Fibroblast of lung (primary cell): ENCODE measurements around the gene GRK5. TPM values are rescaled to one million over a fixed set of nuclear protein-coding genes. Genes with fewer than 3 reads are reported as not detected.

Experiments
- DNase-seq, 2 donors: peaks; one replicate each; pipeline versions ENCODE4 v3.0.0 to v3.0.0-alpha.2; 2010; ENCODE audit warnings: low read depth in 2 of 2
- H2AFZ ChIP-seq: 2 replicates; pipeline ENCODE4 v1.5.1; 2012; ENCODE audit warnings: low read length, control low read depth, inconsistent platforms
- H3K27ac ChIP-seq: 2 replicates; pipeline ENCODE4 v1.5.1; 2011; ENCODE audit warnings: low read length, control low read depth; ENCODE audit not compliant: insufficient read depth
- H3K27me3 ChIP-seq: 2 replicates; pipeline ENCODE4 v1.5.1; 2011; ENCODE audit warnings: mild to moderate bottlenecking, low read length; ENCODE audit not compliant: control insufficient read depth, insufficient read depth
- H3K36me3 ChIP-seq: 2 replicates; pipeline ENCODE4 v1.5.1; 2011; ENCODE audit warnings: low read length; ENCODE audit not compliant: control insufficient read depth, insufficient read depth
- H3K4me1 ChIP-seq: 2 replicates; pipeline ENCODE4 v1.5.1; 2011; ENCODE audit warnings: low read length; ENCODE audit not compliant: control insufficient read depth, insufficient read depth; ENCODE audit errors: extremely low read depth
- H3K4me2 ChIP-seq: 2 replicates; pipeline ENCODE4 v1.5.1; 2011; ENCODE audit warnings: low read length, control low read depth; ENCODE audit not compliant: insufficient read depth; ENCODE audit errors: extremely low read depth
- H3K4me3 ChIP-seq, 4 experiments: fragments of 200-600 bp in 1 of 4; sonication (generic) in 1 of 4; replicated peaks in 1 of 4; 2 replicates each; pipeline ENCODE4 v1.5.1; 2011 to 2016; ENCODE audit warnings: low read length in 4 of 4, low read depth in 3 of 4, mild to moderate bottlenecking in 3 of 4, control low read depth in 2 of 4, inconsistent platforms in 1 of 4, mixed read lengths in 1 of 4; ENCODE audit not compliant: insufficient read depth in 1 of 4; ENCODE audit errors: control extremely low read depth in 1 of 4
- H3K79me2 ChIP-seq: 2 replicates; pipeline ENCODE4 v1.5.1; 2012; ENCODE audit warnings: mild to moderate bottlenecking, low read length, inconsistent platforms; ENCODE audit not compliant: control insufficient read depth, insufficient read depth
- H3K9ac ChIP-seq: 2 replicates; pipeline ENCODE4 v1.5.1; 2011; ENCODE audit warnings: mild to moderate bottlenecking, low read length, control low read depth; ENCODE audit not compliant: insufficient read depth
- H3K9me3 ChIP-seq: 2 replicates; pipeline ENCODE4 v1.5.1; 2012; ENCODE audit warnings: low read depth, low read length; ENCODE audit not compliant: control insufficient read depth, insufficient read depth
- H4K20me1 ChIP-seq: 2 replicates; pipeline ENCODE4 v1.5.1; 2011; ENCODE audit warnings: low read length; ENCODE audit not compliant: control insufficient read depth, insufficient read depth; ENCODE audit errors: extremely low read depth
- EZH2 ChIP-seq: IDR thresholded peaks from 2 replicates; pipeline ENCODE4 v1.5.1; 2012; ENCODE audit warnings: low read length, control low read depth, mild to moderate bottlenecking; ENCODE audit errors: missing control alignments
- polyA plus RNA-seq, 2 donors: library from polyadenylated mRNA; depleted of rRNA in 1 of 2; stranded (reverse) in 1 of 2; unstranded in 1 of 2; fragments of >200 nt; gene quantifications; 2 replicates each; pipeline ENCODE4 v1.2.1, GENCODE V29; 2011 to 2012; ENCODE audit warnings: missing spikeins in 1 of 2
- total RNA-seq: library from RNA; depleted of rRNA; stranded (reverse); fragments of >200 nt; gene quantifications from 2 replicates; pipeline ENCODE4 v1.2.1, GENCODE V29; 2014
- TF ChIP-seq, protein P1 (sequence below), 2 donors: IDR thresholded peaks in 1 of 2; conservative IDR thresholded peaks in 1 of 2; 1 replicate in 1 of 2; 2 replicates in 1 of 2; pipeline ENCODE4 v1.5.1; 2011 to 2012; ENCODE audit warnings: low read length in 2 of 2, control low read depth in 1 of 2, inconsistent platforms in 1 of 2, low read depth in 1 of 2, mild to moderate bottlenecking in 1 of 2

Gene GRK5
- total and polyA plus RNA-seq, 2 donors (not counting 1 experiment from before 2014, with no cell fraction given) = 24.1 to 90.3 TPM

DNA sequence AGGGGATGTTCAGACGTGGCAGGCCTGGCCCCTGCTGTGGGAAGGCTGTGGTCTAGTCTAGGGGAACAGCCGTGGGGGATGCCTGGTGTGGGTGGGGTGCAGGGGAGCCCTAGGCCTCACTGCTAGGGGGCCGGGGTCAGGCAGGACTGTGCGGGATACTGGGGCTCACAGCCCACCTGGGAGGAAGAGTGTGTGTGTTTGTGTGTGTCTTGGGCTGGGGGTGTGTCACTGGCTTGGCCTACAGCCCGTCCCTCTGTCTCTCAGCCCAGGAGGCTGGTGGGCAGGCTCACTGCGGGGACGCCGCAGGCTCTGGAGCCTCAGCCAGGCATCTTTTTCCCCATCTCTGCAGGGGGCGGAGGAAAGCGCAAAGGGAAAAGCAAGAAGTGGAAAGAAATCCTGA, 118.8 kb downstream of the GRK5 start:
- no peak for DNase-seq
- Histone ChIP-seq H3K27me3 (no peaks in the 10 kb centered on the region), H3K27ac (no peak overlapping the region), H3K9me3 (no peaks in the 10 kb centered on the region), H3K36me3 (peaks cover 3% of the 10 kb centered on the region), H3K4me1 (peaks cover 10% of the 10 kb centered on the region), H2AFZ (no peak overlapping the region), H3K79me2 (peaks cover 30% of the 10 kb centered on the region), H4K20me1 (no peaks in the 10 kb centered on the region), H3K9ac (no peak overlapping the region), H3K4me2 (no peak overlapping the region), H3K4me3 (no peak overlapping the region)
- TF ChIP-seq, protein P1, sequence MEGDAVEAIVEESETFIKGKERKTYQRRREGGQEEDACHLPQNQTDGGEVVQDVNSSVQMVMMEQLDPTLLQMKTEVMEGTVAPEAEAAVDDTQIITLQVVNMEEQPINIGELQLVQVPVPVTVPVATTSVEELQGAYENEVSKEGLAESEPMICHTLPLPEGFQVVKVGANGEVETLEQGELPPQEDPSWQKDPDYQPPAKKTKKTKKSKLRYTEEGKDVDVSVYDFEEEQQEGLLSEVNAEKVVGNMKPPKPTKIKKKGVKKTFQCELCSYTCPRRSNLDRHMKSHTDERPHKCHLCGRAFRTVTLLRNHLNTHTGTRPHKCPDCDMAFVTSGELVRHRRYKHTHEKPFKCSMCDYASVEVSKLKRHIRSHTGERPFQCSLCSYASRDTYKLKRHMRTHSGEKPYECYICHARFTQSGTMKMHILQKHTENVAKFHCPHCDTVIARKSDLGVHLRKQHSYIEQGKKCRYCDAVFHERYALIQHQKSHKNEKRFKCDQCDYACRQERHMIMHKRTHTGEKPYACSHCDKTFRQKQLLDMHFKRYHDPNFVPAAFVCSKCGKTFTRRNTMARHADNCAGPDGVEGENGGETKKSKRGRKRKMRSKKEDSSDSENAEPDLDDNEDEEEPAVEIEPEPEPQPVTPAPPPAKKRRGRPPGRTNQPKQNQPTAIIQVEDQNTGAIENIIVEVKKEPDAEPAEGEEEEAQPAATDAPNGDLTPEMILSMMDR (conservative IDR thresholded peaks at IDR 0.05 in 1 of 2, IDR thresholded peaks at IDR 0.05 in 1 of 2; ENCODE audit: low read depth in 1 of 2, low read length in 2 of 2) = no peak
- TF ChIP-seq EZH2 = no peak

DNA sequence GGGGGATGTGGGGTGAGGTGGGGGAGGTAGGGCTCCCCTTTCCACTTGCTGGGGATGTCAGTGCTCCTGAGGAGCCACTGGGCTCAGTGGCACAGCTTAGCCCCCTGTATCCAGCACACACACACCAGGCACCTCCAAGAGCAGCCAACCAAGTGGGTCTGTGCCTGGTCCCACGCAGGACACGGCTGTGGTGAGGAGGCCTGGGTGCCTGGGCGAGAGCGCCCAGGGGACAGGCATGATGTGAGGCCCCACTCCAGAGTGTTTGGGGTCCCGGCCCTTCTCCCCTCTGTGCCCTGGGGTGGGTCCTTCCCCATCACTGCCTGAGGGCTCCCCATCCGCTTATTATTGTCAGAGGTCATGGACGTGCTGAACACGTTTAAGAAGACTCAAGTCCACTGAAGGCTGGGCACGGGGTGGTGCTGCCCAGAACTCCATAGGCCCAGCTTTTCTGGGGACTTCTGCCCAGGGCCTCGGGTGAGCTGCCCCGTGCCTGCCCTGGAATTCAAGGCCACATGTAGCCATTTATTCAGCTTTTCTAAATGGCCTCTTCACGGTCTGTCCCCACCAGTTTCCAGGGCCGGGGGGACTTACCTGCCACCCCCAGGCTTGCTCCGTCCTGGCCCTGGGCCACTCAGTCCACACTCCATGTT, 119.8 kb downstream of the GRK5 start:
- Histone ChIP-seq H3K4me3 (no peak overlapping the region), H3K9ac (no peak overlapping the region), H3K4me2 (no peak overlapping the region), H3K27ac (no peak overlapping the region), H3K27me3 (no peaks in the 10 kb centered on the region), H3K36me3 (peaks cover 3% of the 10 kb centered on the region), H4K20me1 (no peaks in the 10 kb centered on the region), H3K4me1 (peaks cover 10% of the 10 kb centered on the region), H3K79me2 (peaks cover 22% of the 10 kb centered on the region), H2AFZ (no peak overlapping the region), H3K9me3 (no peaks in the 10 kb centered on the region)
- no peak for DNase-seq
- TF ChIP-seq EZH2 = no peak
- TF ChIP-seq, protein P1 (conservative IDR thresholded peaks at IDR 0.05 in 1 of 2, IDR thresholded peaks at IDR 0.05 in 1 of 2; ENCODE audit: low read depth in 1 of 2, low read length in 2 of 2) = no peak

DNA sequence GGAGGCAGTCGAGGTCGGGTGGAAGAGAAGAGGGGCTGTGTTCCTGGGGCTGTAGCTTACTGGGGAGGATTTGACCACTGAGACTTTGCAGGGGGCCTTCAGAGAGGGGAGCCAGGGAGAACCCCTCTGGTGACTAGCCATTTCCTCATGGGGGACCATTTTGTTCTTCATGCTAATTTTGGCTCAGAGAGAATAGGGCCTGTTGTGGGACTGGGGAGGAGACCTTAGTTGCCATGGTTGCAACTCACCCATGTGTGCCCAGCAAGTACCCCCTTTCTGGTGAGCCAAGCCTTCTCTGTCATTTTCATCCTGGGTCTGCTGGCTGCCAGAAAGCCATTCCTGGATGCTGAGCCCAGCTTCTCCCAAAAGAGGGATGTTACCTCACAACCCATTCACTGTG, 120.9 kb downstream of the GRK5 start:
- Histone ChIP-seq H3K4me1 (peaks cover 6% of the 10 kb centered on the region), H3K27ac (no peak overlapping the region), H3K4me2 (no peak overlapping the region), H4K20me1 (no peaks in the 10 kb centered on the region), H3K4me3 (no peak overlapping the region), H3K9me3 (no peaks in the 10 kb centered on the region), H2AFZ (no peak overlapping the region), H3K9ac (no peak overlapping the region), H3K36me3 (peaks cover 3% of the 10 kb centered on the region), H3K79me2 (peaks cover 12% of the 10 kb centered on the region), H3K27me3 (no peaks in the 10 kb centered on the region)
- TF ChIP-seq, protein P1 (conservative IDR thresholded peaks at IDR 0.05 in 1 of 2, IDR thresholded peaks at IDR 0.05 in 1 of 2; ENCODE audit: low read depth in 1 of 2, low read length in 2 of 2) = no peak
- no peak for TF ChIP-seq EZH2
- no peak for DNase-seq
